IPS-18c (cell line): ENCODE measurements around the gene SYNGR1.
"Not testable (repeated sequence)": the region's sequence is repeated elsewhere in the genome, so short reads cannot be mapped to it uniquely, and the experiment has no call there.

Experiments
- H3K4me3 ChIP-seq: 2 replicates; pipeline ENCODE4 v1.7.0; 2013; ENCODE audit warnings: low read depth, mild to moderate bottlenecking, low read length, moderate library complexity; ENCODE audit not compliant: insufficient read depth
- H3K9me3 ChIP-seq: one replicate; pipeline ENCODE4 v1.6.1; 2013; ENCODE audit warnings: mild to moderate bottlenecking, low read length, moderate library complexity; ENCODE audit not compliant: control insufficient read depth, insufficient read depth

SYNGR1 gene

DNA sequence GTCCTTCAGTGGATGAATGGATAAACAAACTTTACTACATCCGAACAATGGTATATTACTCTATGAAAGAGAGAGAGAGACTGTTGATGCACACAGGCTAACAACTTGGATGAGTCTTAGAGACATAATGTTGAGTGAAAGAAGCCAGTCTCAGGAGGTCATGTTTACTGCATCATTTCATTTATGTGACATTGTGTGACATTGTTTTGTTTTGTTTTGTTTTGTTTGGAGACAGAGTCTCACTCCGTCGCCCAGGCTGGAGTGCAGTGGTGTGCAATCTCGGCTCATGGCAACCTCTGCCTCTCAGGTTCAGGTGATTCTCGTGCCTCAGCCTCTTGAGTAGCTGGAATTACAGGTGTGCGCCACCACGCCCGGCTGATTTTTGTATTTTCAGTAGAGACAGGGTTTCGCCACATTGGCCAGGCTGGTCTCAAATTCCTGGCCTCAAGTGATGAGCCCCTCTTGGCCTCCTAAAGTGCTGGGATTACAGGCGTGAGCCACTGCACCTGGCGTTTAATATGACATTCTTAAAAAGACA lies 62.1 kb downstream of the SYNGR1 start:
- H3K9me3 ChIP-seq, H3K4me3 ChIP-seq: not testable (repeated sequence)

DNA sequence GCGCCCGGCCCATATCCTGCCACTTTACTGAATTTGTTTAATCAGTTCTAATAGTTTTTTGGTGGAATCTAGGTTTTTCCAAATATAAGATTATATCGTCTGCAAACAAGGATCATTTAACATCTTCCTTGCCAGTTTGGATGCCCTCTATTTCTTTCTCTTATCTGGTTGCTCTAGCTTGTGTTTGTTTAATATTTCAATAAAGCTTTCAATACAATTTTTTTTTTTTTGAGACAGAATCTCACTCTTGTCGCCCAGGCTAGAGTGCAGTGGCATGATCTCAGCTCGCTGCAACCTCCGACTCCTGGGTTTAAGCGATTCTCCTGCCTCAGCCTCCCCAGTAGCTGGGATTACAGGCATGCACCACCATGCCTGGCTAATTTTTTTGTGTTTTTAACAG lies 63.4 kb downstream of the SYNGR1 start:
- not testable (repeated sequence) for H3K9me3 ChIP-seq, H3K4me3 ChIP-seq

DNA sequence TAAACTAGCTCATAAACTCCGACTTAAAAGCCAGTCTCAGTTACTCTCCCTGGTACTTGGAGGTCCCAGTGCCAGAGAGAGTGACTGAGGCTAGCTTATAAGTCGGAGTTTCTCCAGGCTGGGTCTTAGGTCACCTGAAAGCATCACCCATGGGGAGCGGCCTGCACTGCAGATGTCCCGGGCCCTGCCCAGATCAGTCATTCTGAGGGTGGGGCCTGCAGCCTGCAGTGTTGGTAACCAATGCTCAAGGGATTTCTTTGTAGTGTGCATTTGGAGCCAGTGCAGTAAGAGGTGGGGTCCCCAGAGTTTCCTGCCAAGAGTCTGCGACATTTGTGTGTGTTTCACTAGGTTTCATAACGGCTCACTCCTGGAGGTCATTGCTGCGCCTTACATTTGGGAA lies 64.6 kb downstream of the SYNGR1 start:
- H3K4me3 ChIP-seq, result no peak overlapping the region
- H3K9me3 ChIP-seq, result no peaks in the 10 kb centered on the region

DNA sequence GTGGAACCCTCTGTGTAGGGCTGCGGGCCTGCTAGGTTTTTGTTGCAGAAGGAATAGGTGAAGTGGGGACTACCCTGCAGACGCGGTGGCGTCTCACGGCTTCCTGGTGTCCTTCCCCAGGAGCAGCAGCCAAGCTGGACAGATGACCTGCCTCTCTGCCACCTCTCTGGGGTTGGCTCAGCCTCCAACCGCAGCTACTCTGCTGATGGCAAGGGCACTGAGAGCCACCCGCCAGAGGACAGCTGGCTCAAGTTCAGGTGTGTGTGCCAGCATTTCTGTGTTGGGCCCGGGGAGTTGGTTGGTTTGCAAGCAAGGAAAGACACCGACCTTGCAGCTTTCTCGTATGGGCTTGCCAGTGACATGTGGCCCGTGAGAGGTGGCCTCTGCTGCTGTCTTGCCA lies 65.1 kb downstream of the SYNGR1 start:
- Histone ChIP-seq H3K4me3 (no peak overlapping the region), H3K9me3 (no peaks in the 10 kb centered on the region)

DNA sequence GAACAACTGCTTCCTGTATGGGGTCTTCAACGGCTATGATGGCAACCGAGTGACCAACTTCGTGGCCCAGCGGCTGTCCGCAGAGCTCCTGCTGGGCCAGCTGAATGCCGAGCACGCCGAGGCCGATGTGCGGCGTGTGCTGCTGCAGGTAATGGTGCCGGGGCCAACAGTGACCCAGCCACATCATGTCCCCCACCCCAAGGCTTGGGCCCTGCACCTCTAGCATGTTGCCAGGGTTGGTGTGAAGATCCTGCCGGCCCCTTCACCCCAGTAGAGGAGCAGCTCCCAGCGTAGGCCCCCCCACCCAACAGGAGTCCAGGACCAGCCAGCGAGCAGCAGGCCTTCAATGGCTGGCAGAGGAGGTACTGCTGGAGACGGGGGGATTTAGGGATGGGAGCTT lies 65.7 kb downstream of the SYNGR1 start:
- H3K4me3 ChIP-seq, result no peak overlapping the region
- H3K9me3 ChIP-seq, result no peaks in the 10 kb centered on the region

DNA sequence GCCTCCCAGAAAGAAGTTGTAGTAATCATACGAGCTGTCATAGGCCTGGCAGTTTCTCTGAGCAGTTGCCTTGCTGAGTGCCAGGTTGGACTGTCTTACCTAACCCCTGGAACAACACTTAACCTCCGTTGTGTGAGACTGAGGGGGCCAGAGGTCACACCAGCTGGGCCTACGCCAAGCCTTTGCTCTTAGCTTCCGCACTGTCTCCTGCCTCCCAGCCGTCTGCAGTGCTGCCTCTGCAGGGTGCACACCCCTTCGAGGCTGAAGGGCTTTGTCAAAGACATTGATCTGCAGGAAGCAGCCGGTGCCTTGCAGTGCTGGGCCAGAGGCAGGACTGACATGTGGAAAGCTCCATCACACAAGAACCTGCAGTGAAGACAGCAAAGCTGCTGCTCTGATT lies 66.5 kb downstream of the SYNGR1 start:
- Histone ChIP-seq H3K4me3 (no peak overlapping the region), H3K9me3 (no peaks in the 10 kb centered on the region)

DNA sequence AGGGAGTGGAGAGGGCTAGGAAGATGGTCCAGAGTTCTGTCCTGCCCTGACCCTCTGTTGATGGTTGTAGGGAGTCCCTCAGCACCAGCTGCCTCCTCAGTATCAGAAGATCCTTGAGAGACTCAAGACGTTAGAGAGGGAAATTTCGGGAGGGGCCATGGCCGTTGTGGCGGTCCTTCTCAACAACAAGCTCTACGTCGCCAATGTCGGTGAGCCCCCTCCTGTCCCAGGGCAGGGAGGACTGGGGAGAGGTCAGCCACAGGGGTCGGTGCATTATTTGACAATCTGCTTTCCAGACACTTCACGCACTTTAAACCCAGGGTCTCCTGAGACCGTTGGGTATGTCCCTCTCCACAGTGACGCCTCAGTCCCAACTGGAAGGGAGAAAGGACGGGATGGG lies 67.8 kb downstream of the SYNGR1 start:
- H3K9me3 ChIP-seq, result no peaks in the 10 kb centered on the region
- H3K4me3 ChIP-seq, result no peak overlapping the region

DNA sequence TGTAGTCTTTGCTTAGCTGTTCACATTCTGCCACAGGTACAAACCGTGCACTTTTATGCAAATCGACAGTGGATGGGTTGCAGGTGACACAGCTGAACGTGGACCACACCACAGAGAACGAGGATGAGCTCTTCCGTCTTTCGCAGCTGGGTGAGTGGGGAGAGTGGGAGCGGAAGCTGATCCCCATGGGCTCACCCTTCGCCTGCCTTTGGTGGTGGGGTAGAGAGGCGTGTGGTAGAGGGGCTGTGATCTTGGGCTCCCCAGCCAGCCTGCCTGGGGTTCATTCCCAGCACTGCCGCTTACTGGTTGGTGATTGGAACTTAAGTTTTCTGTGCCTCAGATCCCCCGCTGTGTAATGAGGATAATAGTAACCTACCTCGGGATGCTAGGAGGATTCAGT lies 68.9 kb downstream of the SYNGR1 start:
- H3K4me3 ChIP-seq, result no peak overlapping the region
- H3K9me3 ChIP-seq, result no peaks in the 10 kb centered on the region

DNA sequence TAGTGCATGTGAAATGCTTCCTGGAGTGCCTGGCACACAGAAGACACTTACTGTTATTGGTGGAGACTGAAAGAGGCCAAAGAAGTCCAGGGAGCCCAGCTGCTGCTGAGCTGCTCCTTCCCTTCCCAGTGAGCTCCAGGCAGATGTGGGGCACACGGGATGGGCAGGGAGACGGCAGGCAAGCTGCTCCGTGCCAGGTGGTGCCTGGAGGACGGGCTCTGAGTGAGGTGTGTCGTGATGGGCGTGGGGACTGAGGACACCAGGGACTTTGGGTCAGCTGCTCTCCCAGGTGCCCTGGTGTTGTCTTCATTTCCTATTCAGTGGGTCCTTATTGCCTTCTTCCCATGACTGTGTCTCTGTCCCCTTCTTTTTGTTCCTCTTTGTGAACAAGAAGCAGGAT lies 69.3 kb downstream of the SYNGR1 start:
- Histone ChIP-seq H3K4me3 (no peak overlapping the region), H3K9me3 (no peaks in the 10 kb centered on the region)

DNA sequence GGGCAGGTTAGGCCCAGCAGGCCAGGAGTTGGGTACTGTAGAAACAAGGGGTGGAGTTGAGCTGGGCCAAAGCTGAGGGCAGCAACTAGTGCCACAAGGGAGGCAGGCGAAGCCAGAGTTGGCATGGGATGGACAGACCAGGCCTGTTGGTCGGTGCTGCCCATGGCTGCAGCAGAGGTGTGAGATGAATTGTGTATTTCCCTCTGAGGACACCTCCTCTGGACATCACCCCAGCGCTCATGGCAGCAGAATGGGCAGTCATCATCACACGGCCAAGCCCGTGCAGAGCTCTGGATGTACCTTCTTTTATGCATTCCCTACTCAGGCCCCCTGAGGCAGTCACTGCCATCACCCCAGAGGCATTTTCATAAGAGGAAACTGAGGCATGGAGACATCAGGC lies 70.1 kb downstream of the SYNGR1 start:
- Histone ChIP-seq H3K9me3 (no peaks in the 10 kb centered on the region), H3K4me3 (no peak overlapping the region)

DNA sequence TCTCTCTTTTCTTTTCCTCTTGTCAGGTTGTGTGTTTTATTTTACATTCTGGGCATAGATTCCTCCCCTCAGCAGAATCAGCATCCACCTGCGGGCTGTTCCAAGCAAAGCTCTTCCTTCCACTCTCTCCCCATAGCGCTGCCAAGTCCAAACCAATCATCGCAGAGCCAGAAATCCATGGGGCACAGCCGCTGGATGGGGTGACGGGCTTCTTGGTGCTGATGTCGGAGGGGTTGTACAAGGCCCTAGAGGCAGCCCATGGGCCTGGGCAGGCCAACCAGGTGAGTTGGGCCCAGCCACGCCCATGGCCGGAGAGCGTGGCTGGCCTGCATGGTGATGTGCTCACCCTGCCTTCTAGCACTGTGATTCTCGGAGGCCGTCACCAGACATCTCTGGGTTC lies 71.9 kb downstream of the SYNGR1 start:
- Histone ChIP-seq H3K9me3 (no peaks in the 10 kb centered on the region), H3K4me3 (no peak overlapping the region)

DNA sequence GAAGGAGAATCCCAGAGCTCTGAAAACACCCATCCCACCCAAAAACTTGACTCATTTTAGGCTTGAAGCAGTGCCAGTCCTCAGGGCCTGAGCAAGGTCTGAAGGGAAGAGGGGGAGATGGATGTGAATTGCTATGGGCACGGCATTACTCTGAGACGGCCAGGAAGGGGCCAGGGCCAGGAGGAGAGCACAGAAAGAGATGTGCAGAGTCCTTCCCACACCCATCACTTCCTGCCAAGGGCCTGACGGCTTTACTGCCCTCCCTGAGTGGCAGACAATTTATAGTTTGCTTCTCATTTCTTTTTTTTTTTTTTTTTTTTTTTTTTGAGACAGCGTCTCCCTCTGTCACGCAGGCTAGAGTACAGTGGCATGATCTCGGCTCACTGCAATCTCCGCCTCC lies 72.3 kb downstream of the SYNGR1 start:
- no peaks in the 10 kb centered on the region for H3K9me3 ChIP-seq

DNA sequence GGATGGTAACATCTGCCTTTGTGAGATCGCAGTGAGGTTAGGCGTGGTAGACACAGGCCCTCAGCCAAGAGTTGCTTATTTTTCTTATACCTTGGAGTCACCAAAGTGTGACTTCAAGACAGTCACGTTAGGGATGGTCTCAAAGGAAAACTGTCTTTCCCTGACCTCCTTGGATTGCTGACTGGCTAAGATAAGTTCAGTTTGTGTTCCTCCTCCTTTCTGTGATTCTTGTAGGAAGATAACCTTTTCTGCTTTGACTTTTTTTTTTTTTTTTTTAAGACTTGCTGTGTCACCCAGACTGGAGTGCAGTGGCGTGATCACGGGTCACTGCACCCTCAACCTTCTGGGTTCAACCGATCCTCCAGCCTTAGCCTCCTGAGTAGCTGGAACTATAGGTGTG lies 72.9 kb downstream of the SYNGR1 start:
- Histone ChIP-seq H3K9me3 (no peaks in the 10 kb centered on the region), H3K4me3 (no peak overlapping the region)

More for the DNA sequence above, 72.3 kb downstream of the SYNGR1 start:
- no peak overlapping the region for H3K4me3 ChIP-seq

DNA sequence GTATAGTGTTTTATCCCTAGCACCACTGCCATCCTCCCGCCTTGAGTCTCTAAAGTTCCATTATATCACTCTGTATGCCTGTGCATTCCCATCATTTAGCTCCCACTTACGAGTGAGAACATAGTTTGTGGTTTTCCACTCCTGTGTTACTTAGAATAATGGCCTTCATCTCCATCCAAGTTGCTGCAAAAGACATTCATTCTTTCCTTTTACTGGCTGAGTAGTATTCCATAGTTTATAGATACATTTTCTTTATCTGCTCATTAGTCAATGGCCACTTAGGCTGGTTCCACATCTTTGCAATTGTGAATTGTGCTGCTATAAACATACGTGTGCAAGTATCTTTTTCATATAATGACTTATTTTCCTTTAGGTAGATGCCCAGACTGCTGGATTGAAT lies 74.2 kb downstream of the SYNGR1 start:
- no peak overlapping the region for H3K4me3 ChIP-seq
- H3K9me3 ChIP-seq, result no peaks in the 10 kb centered on the region

DNA sequence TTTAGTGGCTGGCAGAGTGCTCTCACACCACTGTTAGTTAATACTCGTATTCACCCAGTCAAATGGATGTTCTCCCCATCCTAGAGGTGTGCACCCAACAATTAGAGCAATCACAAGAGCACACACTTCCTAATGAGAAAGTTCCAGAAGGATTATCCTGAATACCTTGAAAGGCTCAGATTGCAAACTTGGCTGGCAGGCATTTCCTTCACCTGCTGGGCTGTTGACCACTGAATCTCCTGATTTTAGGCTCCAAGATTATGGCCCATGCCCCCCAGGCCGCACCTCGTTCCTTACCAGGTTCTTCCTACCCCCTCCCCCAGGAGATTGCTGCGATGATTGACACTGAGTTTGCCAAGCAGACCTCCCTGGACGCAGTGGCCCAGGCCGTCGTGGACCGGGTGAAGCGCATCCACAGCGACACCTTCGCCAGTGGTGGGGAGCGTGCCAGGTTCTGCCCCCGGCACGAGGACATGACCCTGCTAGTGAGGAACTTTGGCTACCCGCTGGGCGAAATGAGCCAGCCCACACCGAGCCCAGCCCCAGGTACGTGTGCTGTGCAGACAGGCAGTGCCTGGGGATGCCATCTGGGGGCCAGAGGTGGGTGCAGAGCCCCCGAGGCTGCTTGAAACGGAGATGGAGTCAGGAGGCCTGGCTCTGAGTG lies 76.7 kb downstream of the SYNGR1 start:
- Histone ChIP-seq H3K4me3 (no peak overlapping the region), H3K9me3 (no peaks in the 10 kb centered on the region)

DNA sequence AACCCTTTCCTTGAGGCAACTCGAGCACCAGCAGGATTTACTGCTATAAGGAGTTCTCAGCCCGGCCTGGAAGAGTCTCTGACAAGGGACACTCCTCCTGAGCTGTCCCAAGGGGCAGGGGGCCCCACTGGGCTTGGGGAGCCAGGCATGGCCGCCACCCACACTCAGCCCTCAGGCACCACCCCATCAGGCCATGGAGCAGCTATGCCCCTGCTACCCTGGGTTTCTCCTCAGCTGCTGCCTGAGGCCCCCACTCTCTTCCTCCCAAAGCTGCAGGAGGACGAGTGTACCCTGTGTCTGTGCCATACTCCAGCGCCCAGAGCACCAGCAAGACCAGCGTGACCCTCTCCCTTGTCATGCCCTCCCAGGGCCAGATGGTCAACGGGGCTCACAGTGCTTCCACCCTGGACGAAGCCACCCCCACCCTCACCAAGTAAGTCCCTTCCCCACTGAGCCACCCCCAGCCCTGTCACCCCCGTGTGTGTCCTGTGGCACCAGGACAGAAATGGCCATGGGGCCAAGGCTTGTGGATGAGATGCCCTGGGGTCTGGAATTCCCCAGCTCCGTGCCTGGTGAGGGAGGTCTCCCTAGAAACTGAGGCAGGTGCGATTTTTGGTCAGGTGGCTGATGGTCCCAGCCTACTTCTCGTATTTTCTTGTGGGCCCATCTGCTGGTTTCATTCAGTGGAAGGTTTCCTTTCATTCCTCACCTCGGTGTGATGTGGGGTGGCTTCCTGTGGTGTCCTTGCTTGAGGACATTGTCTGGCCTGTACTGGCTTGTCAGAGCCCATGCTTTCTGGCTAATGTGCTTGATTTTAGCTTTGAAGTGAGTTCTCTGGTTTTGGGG lies 78.2 kb downstream of the SYNGR1 start:
- Histone ChIP-seq H3K4me3 (no peak overlapping the region), H3K9me3 (no peaks in the 10 kb centered on the region)

DNA sequence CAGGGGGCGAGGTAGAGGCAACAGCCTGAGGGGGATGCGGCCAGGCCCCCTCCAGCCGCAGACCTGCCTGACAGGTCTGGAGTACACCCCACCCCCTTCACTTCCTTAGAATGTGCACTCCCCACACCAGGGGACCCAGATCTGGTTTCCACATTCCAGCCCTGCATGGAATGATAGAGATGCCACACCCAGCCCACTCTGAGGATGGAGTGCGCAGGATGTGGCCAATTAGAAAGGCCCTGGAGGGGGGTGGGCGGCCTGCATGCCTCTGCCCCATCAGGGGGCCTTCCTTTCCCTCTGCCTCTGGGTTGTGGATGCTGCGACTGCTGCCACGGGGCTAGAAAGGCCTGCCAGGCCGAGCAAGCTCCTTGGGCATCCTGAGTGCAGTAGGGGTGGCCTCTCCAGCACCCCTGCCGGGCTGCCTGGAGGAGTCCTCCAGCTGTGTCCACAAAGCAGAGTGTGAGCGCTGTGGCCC lies 78.8 kb downstream of the SYNGR1 start:
- no peak overlapping the region; the same call in 1 of the 2 replicates for H3K4me3 ChIP-seq
- H3K9me3 ChIP-seq, result no peaks in the 10 kb centered on the region

DNA sequence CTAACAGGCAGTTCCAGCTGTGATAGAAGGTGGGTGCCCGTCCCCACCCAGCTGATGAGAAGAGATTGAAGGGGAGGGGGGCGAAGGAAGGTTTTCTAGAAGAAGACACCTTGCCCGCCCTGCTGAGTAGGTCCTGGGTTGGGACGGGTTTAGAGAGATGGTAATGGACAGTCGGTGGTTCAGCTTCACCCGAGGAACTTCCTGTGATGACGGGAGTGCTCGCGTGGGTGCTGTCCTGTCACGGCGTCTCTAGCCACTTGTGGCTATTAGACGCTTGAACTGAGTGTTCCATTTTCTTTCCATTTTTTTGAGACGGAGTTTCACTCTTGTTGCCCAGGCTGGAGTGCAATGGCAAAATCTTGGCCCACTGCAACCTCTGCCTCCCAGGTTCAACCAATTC lies 79.4 kb downstream of the SYNGR1 start:
- no peaks in the 10 kb centered on the region for H3K9me3 ChIP-seq
- no peak overlapping the region; the same call in 1 of the 2 replicates for H3K4me3 ChIP-seq
